Stimulated activated naive B cell treated with anti-CD40 and anti-IgM and Interleukin-4, amounts not matched to agents 10 μg/mL and 1 μg/mL and 100 μg/mL, for 72 hours (primary cell): ENCODE results near the gene PAX9.

Experiments
- ATAC-seq, 2 donors: fragments of 150-1000 bp; cut with Tn5 transposase; replicated peaks; 2 replicates each; pipeline ENCODE4 v1.10.0; 2021; ENCODE audit warnings: moderate library complexity in 1 of 2
- DNase-seq: peaks from one replicate; pipeline ENCODE4 v3.0.0; 2021
- H3K27ac Mint-ChIP-seq: one replicate; pipeline ENCODE4 v1.8.0; 2022; ENCODE audit warnings: mild to moderate bottlenecking, mixed read lengths
- H3K27me3 Mint-ChIP-seq, 2 donors: one replicate each; pipeline ENCODE4 v1.8.0; 2022; ENCODE audit warnings: mixed read lengths in 2 of 2
- H3K36me3 Mint-ChIP-seq, 2 donors: one replicate each; pipeline ENCODE4 v1.8.0; 2022; ENCODE audit warnings: mixed read lengths in 2 of 2, mild to moderate bottlenecking in 1 of 2
- H3K4me1 Mint-ChIP-seq, 2 donors: one replicate each; pipeline ENCODE4 v1.8.0; 2022; ENCODE audit warnings: mixed read lengths in 2 of 2, mild to moderate bottlenecking in 1 of 2
- H3K4me3 Mint-ChIP-seq, 2 donors: one replicate each; pipeline ENCODE4 v1.8.0; 2022; ENCODE audit warnings: mild to moderate bottlenecking in 2 of 2, mixed read lengths in 2 of 2, moderate library complexity in 1 of 2
- H3K9me3 Mint-ChIP-seq, 2 donors: one replicate each; pipeline ENCODE4 v1.8.0; 2022; ENCODE audit warnings: mixed read lengths in 2 of 2, mild to moderate bottlenecking in 1 of 2

The PAX9 gene

DNA sequence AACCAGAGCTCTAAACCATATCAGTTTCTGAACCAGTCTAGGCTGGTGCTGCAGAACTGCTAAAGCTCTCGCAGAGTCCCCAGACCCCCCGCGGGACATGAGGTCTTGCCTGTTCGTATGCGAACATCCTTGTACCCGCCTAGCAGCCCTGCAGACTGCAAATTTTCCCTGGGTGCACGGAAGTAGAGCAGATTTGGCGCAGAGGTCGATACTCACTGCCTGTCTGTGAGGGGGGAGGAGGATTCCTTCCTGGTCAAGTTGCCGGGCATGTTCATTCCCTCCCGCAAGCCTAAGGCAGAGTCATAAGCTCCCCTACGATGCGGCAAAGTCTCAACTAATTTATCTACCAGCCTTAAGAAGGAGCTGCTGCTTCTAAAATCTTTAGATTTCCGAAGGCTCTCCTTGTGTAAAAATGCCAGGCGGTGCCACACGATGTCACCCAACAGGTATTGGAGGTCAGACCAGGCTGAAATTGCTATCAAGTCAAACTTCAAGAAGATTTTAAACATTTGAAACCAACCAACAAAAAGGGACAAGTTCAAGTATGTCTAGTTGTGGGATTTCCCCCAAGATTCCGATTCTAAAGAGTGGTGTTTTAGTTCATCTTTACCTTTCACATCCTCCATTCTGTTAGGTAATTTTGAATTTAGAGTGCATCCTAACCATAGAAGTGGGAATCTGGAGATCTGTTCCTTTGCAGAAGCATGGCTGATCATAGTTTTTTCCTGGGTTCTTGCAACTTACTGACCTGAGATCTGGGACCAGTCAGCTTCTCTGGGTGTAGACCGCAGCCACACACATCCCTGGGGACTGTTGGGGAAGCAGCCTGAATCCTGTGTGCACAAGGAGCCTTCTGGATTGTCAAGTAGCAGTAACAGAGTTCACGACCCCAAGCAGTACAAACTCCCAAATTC is 1.6 kb upstream of the PAX9 start:
- DNase-seq (no peak), ATAC-seq (no peak)
- peaks cover 87 to 100% of the 10 kb centered on the region in 2 donors for H3K27me3 Mint-ChIP-seq
- H3K36me3 Mint-ChIP-seq = peaks cover 10 to 29% of the 10 kb centered on the region in 2 donors
- H3K27ac Mint-ChIP-seq = peak overlapping the region; percentile 75
- peaks cover 7 to 8% of the 10 kb centered on the region in 2 donors for H3K9me3 Mint-ChIP-seq
- peak overlapping the region in 1 of 2 donors; percentile 29 for H3K4me3 Mint-ChIP-seq
- H3K4me1 Mint-ChIP-seq = peaks cover 26 to 56% of the 10 kb centered on the region in 2 donors

DNA sequence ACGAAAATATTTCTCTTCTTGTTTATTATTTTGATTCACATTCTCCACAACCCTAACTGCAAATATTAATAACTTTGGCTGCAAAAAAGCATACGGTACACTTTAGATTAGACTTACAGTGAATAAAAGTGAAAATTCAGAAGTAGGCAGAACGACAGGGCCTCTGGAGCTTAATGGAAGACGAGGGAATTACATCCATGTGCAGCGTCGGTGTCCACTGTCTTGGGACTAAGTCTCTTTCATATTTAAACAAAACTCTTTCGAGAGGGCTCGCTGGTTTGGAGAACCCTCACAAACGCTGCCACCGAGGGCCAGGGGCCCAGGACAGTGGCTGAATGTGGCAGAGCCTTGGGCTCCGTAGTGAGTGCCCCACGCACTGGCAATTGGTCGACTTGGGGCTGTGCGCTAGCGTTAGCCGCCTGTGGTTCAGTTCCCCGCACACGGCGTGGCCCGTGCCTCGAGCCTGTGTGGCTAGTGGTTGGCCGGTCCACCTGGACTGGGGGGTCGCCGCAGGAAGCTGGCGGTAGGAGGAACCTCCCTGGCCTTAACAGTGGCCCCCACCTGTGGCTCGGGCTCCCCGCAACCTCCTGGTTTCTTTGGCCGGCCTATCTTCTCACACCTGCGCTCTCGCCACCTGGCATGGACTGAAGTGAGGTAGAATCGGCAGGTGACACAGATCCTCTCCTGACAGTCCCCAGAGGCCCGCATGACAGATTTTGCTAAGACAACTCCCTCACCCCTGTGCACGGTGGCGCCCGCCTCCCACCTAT is 739 bp upstream of the PAX9 start:
- peak overlapping the region; percentile 75 for H3K27ac Mint-ChIP-seq
- peaks cover 10 to 25% of the 10 kb centered on the region in 2 donors for H3K36me3 Mint-ChIP-seq
- DNase-seq = no peak
- peaks cover 3 to 6% of the 10 kb centered on the region in 2 donors for H3K9me3 Mint-ChIP-seq
- peaks cover 87 to 99% of the 10 kb centered on the region in 2 donors for H3K27me3 Mint-ChIP-seq
- peak overlapping the region in 1 of 2 donors; percentile 39 for H3K4me3 Mint-ChIP-seq
- no peak for ATAC-seq
- peaks cover 22 to 48% of the 10 kb centered on the region in 2 donors for H3K4me1 Mint-ChIP-seq

DNA sequence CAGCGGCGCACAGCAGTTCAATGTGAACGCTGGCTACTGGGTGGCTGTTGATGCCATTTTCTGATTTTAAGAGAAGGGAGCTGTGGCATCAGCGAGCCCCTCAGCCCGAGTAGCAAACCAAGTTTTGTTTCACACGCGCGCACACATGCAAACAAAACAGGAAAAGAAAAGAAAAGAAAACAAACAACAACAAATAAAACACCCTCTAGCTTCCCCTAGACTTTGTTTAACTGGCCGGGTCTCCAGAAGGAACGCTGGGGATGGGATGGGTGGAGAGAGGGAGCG is 540 bp downstream of the PAX9 start:
- peaks cover 10 to 22% of the 10 kb centered on the region in 2 donors for H3K36me3 Mint-ChIP-seq
- no peak for DNase-seq
- H3K4me3 Mint-ChIP-seq = peak overlapping the region in 1 of 2 donors; percentile 68
- no peak for ATAC-seq
- peaks cover 82 to 96% of the 10 kb centered on the region in 2 donors for H3K27me3 Mint-ChIP-seq
- peaks cover 22 to 41% of the 10 kb centered on the region in 2 donors for H3K4me1 Mint-ChIP-seq
- H3K27ac Mint-ChIP-seq = peak overlapping the region; percentile 88
- peaks cover 3 to 6% of the 10 kb centered on the region in 2 donors for H3K9me3 Mint-ChIP-seq

DNA sequence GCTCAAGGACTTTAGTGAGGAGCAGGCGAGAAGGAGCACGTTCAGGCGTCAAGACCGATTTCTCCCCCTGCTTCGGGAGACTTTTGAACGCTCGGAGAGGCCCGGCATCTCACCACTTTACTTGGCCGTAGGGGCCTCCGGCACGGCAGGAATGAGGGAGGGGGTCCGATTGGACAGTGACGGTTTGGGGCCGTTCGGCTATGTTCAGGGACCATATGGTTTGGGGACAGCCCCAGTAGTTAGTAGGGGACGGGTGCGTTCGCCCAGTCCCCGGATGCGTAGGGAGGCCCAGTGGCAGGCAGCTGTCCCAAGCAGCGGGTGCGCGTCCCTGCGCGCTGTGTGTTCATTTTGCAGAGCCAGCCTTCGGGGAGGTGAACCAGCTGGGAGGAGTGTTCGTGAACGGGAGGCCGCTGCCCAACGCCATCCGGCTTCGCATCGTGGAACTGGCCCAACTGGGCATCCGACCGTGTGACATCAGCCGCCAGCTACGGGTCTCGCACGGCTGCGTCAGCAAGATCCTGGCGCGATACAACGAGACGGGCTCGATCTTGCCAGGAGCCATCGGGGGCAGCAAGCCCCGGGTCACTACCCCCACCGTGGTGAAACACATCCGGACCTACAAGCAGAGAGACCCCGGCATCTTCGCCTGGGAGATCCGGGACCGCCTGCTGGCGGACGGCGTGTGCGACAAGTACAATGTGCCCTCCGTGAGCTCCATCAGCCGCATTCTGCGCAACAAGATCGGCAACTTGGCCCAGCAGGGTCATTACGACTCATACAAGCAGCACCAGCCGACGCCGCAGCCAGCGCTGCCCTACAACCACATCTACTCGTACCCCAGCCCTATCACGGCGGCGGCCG is 1.1 kb downstream of the PAX9 start:
- Mint-ChIP-seq H3K36me3 (peaks cover 10 to 25% of the 10 kb centered on the region in 2 donors), H3K4me1 (peaks cover 22 to 41% of the 10 kb centered on the region in 2 donors), H3K9me3 (peaks cover 3 to 6% of the 10 kb centered on the region in 2 donors), H3K4me3 (peak overlapping the region; percentile 50 to 68), H3K27me3 (peaks cover 85 to 96% of the 10 kb centered on the region in 2 donors), H3K27ac (peak overlapping the region; percentile 88)
- ATAC-seq (no peak), DNase-seq (no peak)

DNA sequence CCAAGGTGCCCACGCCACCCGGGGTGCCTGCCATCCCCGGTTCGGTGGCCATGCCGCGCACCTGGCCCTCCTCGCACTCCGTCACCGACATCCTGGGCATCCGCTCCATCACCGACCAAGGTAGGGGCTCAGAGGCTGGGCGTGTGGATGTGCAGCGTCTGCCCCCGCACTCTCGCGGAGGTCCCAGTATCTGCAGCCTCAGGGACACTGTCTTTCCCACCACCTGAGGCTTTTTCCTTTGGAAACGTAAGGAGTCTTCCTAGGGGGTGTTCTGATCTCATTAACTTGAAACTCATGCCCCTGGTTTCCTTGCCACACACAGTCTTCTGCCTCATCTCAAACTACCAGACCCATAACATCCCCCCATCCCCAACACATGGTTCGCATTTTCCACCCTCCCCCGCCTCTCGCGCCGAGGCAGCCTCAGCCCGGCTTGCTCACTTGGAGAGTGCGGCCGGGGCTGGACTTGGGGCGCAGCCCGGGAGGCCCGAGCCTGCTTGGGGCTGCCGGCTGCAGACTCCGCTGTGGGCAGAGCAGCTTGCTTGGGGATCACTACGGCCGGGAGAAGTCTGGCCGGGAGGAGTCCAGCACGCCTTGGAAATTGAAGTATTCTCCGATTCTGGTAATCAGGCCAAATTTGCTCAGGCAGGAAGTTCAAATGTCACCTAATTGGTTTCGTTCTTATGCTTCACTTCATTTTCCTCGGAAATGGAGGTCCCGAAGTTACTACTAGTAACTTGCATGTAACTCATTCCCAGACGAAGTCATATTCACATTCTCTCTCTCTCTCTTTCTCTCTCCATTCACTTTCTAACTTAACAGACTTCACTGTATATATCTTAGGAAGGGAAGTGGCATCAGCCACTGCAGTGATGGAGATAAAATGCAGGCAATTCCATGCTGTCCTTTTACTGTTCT is 2.0 kb downstream of the PAX9 start:
- Mint-ChIP-seq H3K4me3 (peak overlapping the region; percentile 56 to 64), H3K4me1 (peaks cover 22 to 41% of the 10 kb centered on the region in 2 donors)

DNA sequence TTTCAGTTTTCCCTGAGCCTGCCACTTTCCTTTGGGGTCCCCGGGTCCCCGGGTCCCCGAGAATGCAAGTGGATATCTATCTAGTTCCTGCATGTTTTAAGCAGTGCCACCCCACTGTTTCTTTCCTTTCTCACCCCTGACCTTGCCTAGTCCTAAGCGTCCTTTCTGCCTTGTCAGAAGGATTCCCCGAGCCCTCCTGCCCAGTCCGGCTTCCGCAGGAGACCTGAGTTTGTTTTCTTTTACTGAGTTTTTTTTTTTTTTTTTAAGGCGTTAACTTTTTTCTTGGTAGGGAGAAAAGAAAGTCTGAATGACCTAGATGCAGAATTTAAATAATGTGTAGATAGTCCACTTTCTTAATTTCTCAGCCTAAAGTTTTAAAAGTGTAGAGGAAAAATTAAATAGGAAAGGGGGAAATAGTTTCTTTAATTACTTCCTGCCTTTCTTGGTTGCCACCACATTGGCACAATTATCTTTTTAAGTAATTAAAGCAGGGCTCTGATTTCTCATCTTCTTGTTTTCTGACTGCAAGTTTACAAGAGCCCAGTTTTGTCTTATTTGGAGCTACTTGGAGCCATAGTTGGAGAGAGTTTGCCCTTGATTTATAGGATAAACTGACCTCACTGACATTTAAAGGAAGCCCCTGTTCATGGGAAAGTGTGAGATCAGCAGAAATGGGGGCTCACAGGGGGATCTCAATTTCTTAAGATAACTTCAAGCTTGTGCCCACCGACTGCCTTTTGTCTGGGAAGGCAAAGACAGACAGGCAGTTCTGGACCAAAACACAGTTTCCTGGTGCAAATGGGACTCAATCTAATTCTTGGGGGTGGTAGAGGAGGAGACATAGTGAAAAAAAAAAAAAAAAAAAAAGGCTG is 2.9 kb downstream of the PAX9 start:
- H3K4me1 Mint-ChIP-seq = peaks cover 18 to 41% of the 10 kb centered on the region in 2 donors

More for the DNA sequence above, 2.0 kb downstream of the PAX9 start:
- Mint-ChIP-seq H3K27ac (peak overlapping the region; percentile 91), H3K9me3 (peaks cover 3 to 6% of the 10 kb centered on the region in 2 donors), H3K27me3 (peaks cover 79 to 89% of the 10 kb centered on the region in 2 donors), H3K36me3 (peaks cover 10 to 25% of the 10 kb centered on the region in 2 donors)
- no peak for ATAC-seq
- no peak for DNase-seq

DNA sequence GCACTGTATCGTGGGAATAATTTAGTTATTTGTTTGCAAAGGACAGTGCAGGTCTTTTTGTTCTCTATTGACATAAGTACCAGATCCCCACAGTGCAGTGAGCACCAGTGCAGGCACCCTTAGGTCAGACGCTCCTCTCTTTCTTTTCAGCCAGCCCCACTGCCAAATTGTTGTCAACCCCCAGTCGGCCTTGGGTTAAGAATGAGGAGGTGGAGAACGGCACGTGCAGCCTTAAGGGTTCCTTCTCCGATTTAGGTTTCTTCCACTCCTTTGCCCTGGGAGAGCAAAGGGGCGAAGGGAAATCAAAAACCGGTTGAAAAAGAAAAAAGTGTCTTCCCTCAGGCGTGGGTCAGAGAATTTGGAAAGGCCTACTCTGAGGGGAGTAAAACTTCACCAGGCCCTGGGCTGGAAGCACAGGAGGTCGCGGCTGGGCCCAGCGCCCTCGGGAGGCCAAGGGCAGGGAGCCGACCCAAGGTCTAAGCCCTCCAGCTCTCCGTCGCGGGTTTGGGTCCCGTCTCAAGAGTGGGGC is 4.3 kb downstream of the PAX9 start:
- ATAC-seq (no peak), DNase-seq (no peak)
- Mint-ChIP-seq H3K36me3 (peaks cover 10 to 17% of the 10 kb centered on the region in 2 donors), H3K4me1 (peaks cover 18 to 34% of the 10 kb centered on the region in 2 donors), H3K9me3 (peaks cover 2 to 3% of the 10 kb centered on the region in 2 donors), H3K27me3 (peaks cover 59 to 66% of the 10 kb centered on the region in 2 donors), H3K4me3 (peak overlapping the region in 1 of 2 donors; percentile 16), H3K27ac (no peak overlapping the region)

More for the DNA sequence above, 2.9 kb downstream of the PAX9 start:
- peak overlapping the region in 1 of 2 donors; percentile 13 for H3K4me3 Mint-ChIP-seq
- H3K36me3 Mint-ChIP-seq = peaks cover 10 to 20% of the 10 kb centered on the region in 2 donors
- DNase-seq (no peak), ATAC-seq (no peak)
- peaks cover 3 to 6% of the 10 kb centered on the region in 2 donors for H3K9me3 Mint-ChIP-seq
- H3K27me3 Mint-ChIP-seq = peaks cover 71 to 80% of the 10 kb centered on the region in 2 donors
- peak overlapping the region; percentile 91 for H3K27ac Mint-ChIP-seq

DNA sequence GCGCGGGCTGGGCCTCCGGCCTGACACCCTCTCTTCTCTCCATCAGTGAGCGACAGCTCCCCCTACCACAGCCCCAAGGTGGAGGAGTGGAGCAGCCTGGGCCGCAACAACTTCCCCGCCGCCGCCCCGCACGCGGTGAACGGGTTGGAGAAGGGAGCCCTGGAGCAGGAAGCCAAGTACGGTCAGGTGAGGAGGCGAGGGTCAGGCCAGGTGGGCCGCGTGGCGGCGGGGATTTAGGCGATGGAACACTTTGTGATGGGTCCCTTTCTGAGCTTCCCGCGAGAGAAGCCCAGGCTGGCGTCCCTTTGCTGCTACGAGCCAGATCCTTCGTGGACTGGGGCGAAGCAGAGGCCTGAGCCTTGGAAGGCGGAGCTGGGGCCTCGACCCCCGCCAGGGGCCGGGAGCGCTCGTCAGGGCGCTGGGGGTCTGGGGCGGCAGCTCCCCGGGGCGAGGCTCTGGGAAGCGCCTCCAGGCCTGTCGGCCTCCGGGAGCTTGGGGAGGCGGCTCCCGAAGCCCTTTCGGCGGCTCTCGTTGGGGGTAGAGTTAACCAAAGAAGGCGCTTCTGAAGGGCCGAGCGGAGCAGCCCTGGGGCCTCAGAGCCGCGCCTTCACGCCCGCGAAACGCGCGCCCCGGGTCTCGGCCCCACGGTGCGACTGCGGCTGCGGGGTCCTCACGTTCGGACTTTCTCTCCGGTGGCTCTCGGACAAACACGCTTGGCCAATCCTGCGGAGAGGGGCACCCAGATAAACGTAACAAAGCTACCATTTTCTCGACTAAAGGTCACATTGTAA is 5.0 kb downstream of the PAX9 start:
- Mint-ChIP-seq H3K9me3 (peaks cover 2 to 3% of the 10 kb centered on the region in 2 donors), H3K27ac (no peak overlapping the region), H3K4me1 (peaks cover 15 to 27% of the 10 kb centered on the region in 2 donors), H3K36me3 (peaks cover 10 to 17% of the 10 kb centered on the region in 2 donors), H3K27me3 (peaks cover 54 to 59% of the 10 kb centered on the region in 2 donors), H3K4me3 (peak overlapping the region in 1 of 2 donors; percentile 16)
- ATAC-seq = no peak
- no peak for DNase-seq

DNA sequence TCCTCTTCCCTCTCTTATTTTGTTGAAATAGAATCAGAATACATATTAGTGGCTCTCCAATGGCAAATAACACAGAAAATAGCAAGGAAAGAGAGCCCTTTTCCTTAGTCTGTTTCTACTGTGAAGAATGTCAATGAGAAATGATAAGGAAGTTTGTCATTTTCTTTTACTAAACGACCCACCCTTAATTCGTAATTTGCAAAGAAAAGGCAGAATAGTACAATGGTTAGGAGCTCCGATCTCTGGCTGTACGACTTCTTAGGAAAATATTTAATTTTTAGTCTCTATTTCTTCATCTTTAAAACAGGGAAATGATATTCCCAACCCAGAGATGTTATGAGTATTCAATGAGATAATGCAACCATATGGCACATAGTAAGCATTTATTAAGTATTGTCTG is 6.0 kb downstream of the PAX9 start:
- DNase-seq (no peak), ATAC-seq (no peak)
- H3K27ac Mint-ChIP-seq = peak overlapping the region; percentile 63
- H3K27me3 Mint-ChIP-seq = peaks cover 46 to 48% of the 10 kb centered on the region in 2 donors
- H3K4me3 Mint-ChIP-seq = no peak overlapping the region
- H3K9me3 Mint-ChIP-seq = peaks cover 0 to 3% of the 10 kb centered on the region in 2 donors
- H3K4me1 Mint-ChIP-seq = peaks cover 8 to 16% of the 10 kb centered on the region in 2 donors
- H3K36me3 Mint-ChIP-seq = peaks cover 4 to 14% of the 10 kb centered on the region in 2 donors

DNA sequence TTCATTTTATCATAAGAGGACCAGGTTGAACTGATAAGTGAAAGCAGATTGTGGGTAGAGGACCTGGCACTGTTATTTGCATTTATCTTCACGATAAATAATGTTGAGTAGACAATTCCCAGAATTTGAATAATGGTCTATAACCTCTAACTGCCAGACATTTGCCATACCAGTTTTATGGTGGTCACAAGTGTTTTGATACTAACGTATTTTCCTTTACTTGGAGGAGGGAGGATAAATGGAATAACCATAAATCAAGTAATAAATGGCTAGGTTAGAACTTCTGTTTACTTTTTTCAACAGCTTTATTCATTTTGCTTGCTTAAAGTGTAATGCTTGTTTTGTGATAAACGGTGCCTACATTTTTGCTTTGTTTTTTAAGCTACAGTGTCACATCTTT is 9.5 kb downstream of the PAX9 start:
- Mint-ChIP-seq H3K27me3 (peaks cover 19 to 30% of the 10 kb centered on the region in 2 donors), H3K27ac (no peak overlapping the region), H3K9me3 (no peaks in the 10 kb centered on the region), H3K4me3 (no peak overlapping the region), H3K4me1 (no peaks in the 10 kb centered on the region), H3K36me3 (peaks cover 0 to 3% of the 10 kb centered on the region in 2 donors)
- no peak for DNase-seq
- no peak for ATAC-seq

DNA sequence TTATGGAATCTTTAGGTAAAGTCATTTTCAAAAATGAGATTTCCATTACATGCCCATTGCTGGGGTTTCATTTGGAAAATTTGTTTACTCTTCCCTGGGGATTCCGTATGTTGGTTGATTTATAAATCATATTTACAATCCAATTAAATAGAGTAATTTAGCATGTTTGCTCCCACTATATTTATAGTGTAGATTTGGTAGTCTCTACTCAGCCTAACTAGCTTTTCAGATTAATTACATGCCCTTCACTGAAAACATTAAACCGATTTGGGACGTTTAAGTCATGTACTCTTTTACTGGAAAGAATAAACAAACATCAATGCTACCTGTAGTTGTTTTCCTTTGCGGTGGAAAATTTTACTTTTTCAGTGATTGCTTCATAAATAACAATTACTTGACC is 10.4 kb downstream of the PAX9 start:
- no peak for ATAC-seq
- no peak for DNase-seq
- Mint-ChIP-seq H3K4me1 (no peaks in the 10 kb centered on the region), H3K27me3 (peaks cover 20 to 31% of the 10 kb centered on the region in 2 donors), H3K27ac (no peak overlapping the region), H3K36me3 (peaks cover 0 to 3% of the 10 kb centered on the region in 2 donors), H3K4me3 (no peak overlapping the region), H3K9me3 (no peaks in the 10 kb centered on the region)
